ENCODE measurements around the gene KDM5A.

- TF ChIP-seq CTCF (IDR thresholded peaks at IDR 0.05; ENCODE audit: low read depth, low read length), result no peak
- TF ChIP-seq MAX (IDR thresholded peaks at IDR 0.05; ENCODE audit: low read depth, low read length), result no peak
- no peak for TF ChIP-seq MYC (IDR thresholded peaks at IDR 0.05; ENCODE audit: low read depth, low read length)
- no peak for TF ChIP-seq POLR2A (IDR thresholded peaks at IDR 0.05; ENCODE audit: extremely low read depth, insufficient read length)
Measured at GRCh38 chr12:293199-293598, 95.9 kb downstream of the KDM5A start.
